Lower leg skin (tissue), 4 donors: ENCODE measurements around the gene EIF3F. TPM values are rescaled to one million over a fixed set of nuclear protein-coding genes. Genes with fewer than 3 reads are reported as not detected.

Experiments
- DNase-seq, 2 donors: peaks; one replicate each; pipeline ENCODE4 v3.0.0-alpha.2; 2019; ENCODE audit warnings: low spot score in 2 of 2
- H3K4me3 ChIP-seq: fragments of 200-600 bp; sonication (generic); 2 replicates; pipeline ENCODE4 v1.5.1; 2017; ENCODE audit warnings: mild to moderate bottlenecking, low read depth; ENCODE audit not compliant: poor library complexity, severe bottlenecking
- CTCF ChIP-seq, 3 donors: fragments of 450-650 bp; IDR thresholded peaks; one replicate each; pipeline ENCODE4 v1.5.1; 2016; ENCODE audit warnings: antibody characterized with exemption in 3 of 3, mild to moderate bottlenecking in 3 of 3, moderate library complexity in 2 of 3
- POLR2A ChIP-seq, 2 donors: fragments of 450-650 bp; IDR thresholded peaks; one replicate each; pipeline ENCODE4 v1.6.1; 2016 to 2017; ENCODE audit warnings: antibody characterized with exemption in 2 of 2, mild to moderate bottlenecking in 1 of 2, moderate library complexity in 1 of 2
- WGBS, 2 donors: methylation state at CpG; one replicate each; pipeline ENCODE4 v1.1.5; 2018; 5-methylcytosine and 5-hydroxymethylcytosine counted together
- intact Hi-C: fragments of 100-400 bp; cut with DNase I; formaldehyde crosslinking; loops from one replicate; pipeline ENCODE4 v1.15.0; 2023; ENCODE audit warnings: low total_unique reads
- total RNA-seq, 4 donors: library from RNA; depleted of rRNA; stranded (reverse); fragments of >200 nt; gene quantifications; one replicate each; pipeline ENCODE4 v1.1.0, GENCODE V29; 2016

The EIF3F gene
- total RNA-seq, 4 donors from 2014 or later = 316 to 432 (median 384) TPM

- no peak overlapping the region for H3K4me3 ChIP-seq
- intact Hi-C loops = no loop called here
- WGBS, 2 donors = 55 to 62% methylated on average over 4 of the region's 4 CpGs
- DNase-seq = peak in 1 of 2 donors; percentile 15
- TF ChIP-seq CTCF (IDR thresholded peaks at IDR 0.05) (no peak), POLR2A (IDR thresholded peaks at IDR 0.05) (no peak)
Measured at GRCh38 chr11:8011981-8012444, 24.9 kb downstream of the EIF3F start.

GRCh38 chr11:8013833-8014232 is 26.7 kb downstream of the EIF3F start:
- intact Hi-C loops = no loop called here
- DNase-seq = peak in 1 of 2 donors; percentile 25
- 78 to 81% methylated on average over 5 of the region's 5 CpGs for WGBS, 2 donors

DNA sequence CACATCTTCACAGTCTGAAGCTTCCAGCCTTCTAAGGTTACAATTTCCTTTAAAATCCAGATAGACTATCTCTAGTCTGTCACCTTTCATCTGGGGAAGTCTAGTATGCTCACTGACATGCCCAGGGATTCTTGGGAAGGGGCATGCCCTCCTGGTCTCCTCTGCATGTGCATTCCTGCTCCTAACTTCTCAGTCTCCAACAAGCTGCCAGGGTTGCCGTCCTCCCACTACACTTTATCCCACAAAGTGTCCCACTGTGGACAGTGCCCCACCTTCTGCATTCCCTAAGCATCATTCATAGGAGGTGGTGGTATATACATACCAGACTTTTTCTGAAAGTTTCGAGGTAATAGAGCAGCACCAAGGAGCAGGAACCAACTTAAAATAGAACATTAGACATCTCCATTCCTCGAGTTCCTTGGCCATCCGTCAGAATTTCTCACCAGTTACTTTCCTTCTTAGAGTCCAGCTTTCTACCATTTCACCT is 28.7 kb downstream of the EIF3F start:
- WGBS, 2 donors = 71 to 72% methylated on average over 4 of the region's 4 CpGs
- intact Hi-C loops = no loop called here
- TF ChIP-seq POLR2A (IDR thresholded peaks at IDR 0.05) (no peak), CTCF (IDR thresholded peaks at IDR 0.05) (no peak)
- peak in 1 of 2 donors; percentile 31 for DNase-seq
- H3K4me3 ChIP-seq = no peak overlapping the region

More at GRCh38 chr11:8013833-8014232, 26.7 kb downstream of the EIF3F start:
- no peak overlapping the region for H3K4me3 ChIP-seq
- TF ChIP-seq POLR2A (IDR thresholded peaks at IDR 0.05) (no peak), CTCF (IDR thresholded peaks at IDR 0.05) (no peak)

- DNase-seq = peak in 1 of 2 donors; percentile 46
- TF ChIP-seq POLR2A (IDR thresholded peaks at IDR 0.05) = no peak
- TF ChIP-seq CTCF (IDR thresholded peaks at IDR 0.05) = no peak
- whole genome bisulfite sequencing, 2 donors = 29 to 30% methylated on average over 4 of the region's 4 CpGs
- H3K4me3 ChIP-seq = no peak overlapping the region
- intact Hi-C loops = no loop called here
Measured at GRCh38 chr11:8016440-8016839, 29.3 kb downstream of the EIF3F start.

DNA sequence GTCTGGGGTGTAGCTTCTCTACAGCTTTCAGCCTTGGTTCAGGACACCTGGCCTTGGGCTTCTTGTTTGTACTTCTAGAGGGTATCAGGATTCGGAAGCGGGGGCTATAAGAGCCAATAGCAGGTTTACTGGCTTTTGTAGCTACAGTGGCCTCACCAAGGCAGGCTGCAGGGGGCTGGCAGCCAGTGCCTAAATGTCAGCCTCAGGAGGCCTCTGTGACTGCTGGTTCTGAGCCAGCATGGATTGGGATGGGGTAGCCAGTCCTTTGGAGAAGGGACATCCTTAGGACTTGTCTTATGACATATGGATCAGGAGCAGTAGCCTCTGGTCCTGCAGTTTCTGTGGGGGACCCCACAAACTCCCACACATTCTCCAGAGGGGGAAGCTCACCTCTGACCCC is 29.9 kb downstream of the EIF3F start:
- TF ChIP-seq CTCF (IDR thresholded peaks at IDR 0.05) (no peak), POLR2A (IDR thresholded peaks at IDR 0.05) (no peak)
- intact Hi-C loops = no loop called here
- H3K4me3 ChIP-seq = no peak overlapping the region
- no peak for DNase-seq
- WGBS, 2 donors = 94 to 100% methylated on average over 2 of the region's 2 CpGs

DNA sequence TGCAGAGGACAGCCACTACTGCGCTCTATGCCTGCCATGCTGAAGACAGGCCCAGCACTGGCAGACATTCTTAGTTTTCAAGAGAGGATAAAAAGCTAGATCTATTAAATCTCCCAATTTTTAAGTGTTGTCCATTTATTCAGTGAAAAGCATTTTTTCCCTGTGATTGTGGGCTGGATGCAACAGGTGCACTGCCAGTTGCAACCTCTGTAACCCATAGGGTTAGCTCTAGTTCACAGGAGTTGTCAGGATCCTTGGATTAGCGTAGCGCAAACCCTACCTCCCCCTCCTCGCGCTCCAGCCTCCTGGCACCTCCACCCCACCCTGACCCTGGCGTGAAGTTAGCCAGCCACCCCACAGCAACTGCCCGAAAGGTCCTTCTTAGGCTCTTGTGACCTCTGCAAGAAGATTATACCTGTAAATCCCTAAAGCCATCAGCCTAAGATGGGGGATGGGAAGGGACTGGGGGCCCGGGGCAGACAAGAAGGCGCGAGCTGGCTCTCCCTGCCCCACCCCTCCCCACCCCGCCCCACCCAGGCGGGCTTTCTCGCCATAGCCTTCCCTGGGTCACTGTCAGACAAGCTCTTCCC is 30.9 kb downstream of the EIF3F start:
- no peak overlapping the region for H3K4me3 ChIP-seq
- TF ChIP-seq CTCF (IDR thresholded peaks at IDR 0.05) = no peak
- TF ChIP-seq POLR2A (IDR thresholded peaks at IDR 0.05) = no peak
- DNase-seq = peak in 1 of 2 donors; percentile 54
- intact Hi-C loops = no loop called here
- WGBS, 2 donors = 38 to 48% methylated on average over 13 of the region's 13 CpGs
